HEK293 (cell line): ENCODE data around the gene THAP7.

Experiments
- CTCF ChIA-PET: fragments of 350-600 bp; formaldehyde crosslinking; extraction: SDS; loops from one replicate; lab custom pipeline; 2021; ENCODE audit warnings: antibody characterized with exemption; lab: Yijun Ruan, JAX
- POLR2A ChIA-PET: fragments of 300-600 bp; formaldehyde crosslinking; extraction: SDS; loops from one replicate; lab custom pipeline; 2020; ENCODE audit warnings: antibody characterized with exemption, inconsistent platforms; lab: Yijun Ruan, JAX
- H3K27ac ChIP-seq: fragments of 200-500 bp; sonication (Bioruptor generic); 2 replicates; pipeline ENCODE4 v1.5.1; 2014; ENCODE audit warnings: low read depth, low read length, control low read depth, inconsistent platforms; ENCODE audit errors: extremely low read depth
- H3K36me3 ChIP-seq, 2 experiments: fragments of 200-500 bp in 1 of 2; sonication (Bioruptor generic) in 1 of 2; 1 replicate in 1 of 2; 2 replicates in 1 of 2; pipeline ENCODE4 v1.5.1; 2014 to 2017; ENCODE audit warnings: inconsistent platforms in 2 of 2, low read length in 2 of 2; ENCODE audit not compliant: control insufficient read depth in 2 of 2, insufficient read depth in 1 of 2
- H3K4me1 ChIP-seq: fragments of 200-500 bp; sonication (Bioruptor generic); 2 replicates; pipeline ENCODE4 v1.5.1; 2014; ENCODE audit warnings: mild to moderate bottlenecking, low read length, inconsistent platforms; ENCODE audit not compliant: control insufficient read depth, insufficient read depth
- H3K4me3 ChIP-seq: 2 replicates; pipeline ENCODE4 v1.5.1; 2011; ENCODE audit warnings: low read depth, mild to moderate bottlenecking, control low read depth, low read length, moderate library complexity
- H3K9me3 ChIP-seq: fragments of 200-500 bp; sonication (Bioruptor generic); 2 replicates; pipeline ENCODE4 v1.5.1; 2014; ENCODE audit warnings: low read depth, low read length, inconsistent platforms; ENCODE audit not compliant: control insufficient read depth, insufficient read depth
- KLF16 ChIP-seq: fragments of 450-650 bp; formaldehyde crosslinking; IDR thresholded peaks from 2 replicates; pipeline ENCODE4 v1.5.1; 2017; ENCODE audit warnings: missing biosample characterization, missing genetic modification characterization
- WT1 ChIP-seq: fragments of 450-650 bp; formaldehyde crosslinking; IDR thresholded peaks from 2 replicates; pipeline ENCODE4 v1.5.1; 2016; ENCODE audit warnings: missing biosample characterization, missing genetic modification characterization
- YY2 ChIP-seq: fragments of 450-650 bp; formaldehyde crosslinking; IDR thresholded peaks from 2 replicates; pipeline ENCODE4 v1.5.1; 2016; ENCODE audit warnings: missing biosample characterization, missing genetic modification characterization
- ZBTB1 ChIP-seq: fragments of 450-650 bp; formaldehyde crosslinking; IDR thresholded peaks from 2 replicates; pipeline ENCODE4 v1.5.1; 2016; ENCODE audit warnings: missing biosample characterization, missing genetic modification characterization
- ZFP41 ChIP-seq: fragments of 450-650 bp; formaldehyde crosslinking; IDR thresholded peaks from 2 replicates; pipeline ENCODE4 v1.5.1; 2016; ENCODE audit warnings: missing biosample characterization, missing genetic modification characterization, borderline replicate concordance
- ZNF10 ChIP-seq: fragments of 450-650 bp; formaldehyde crosslinking; IDR thresholded peaks from 2 replicates; pipeline ENCODE4 v1.5.1; 2017; ENCODE audit warnings: missing biosample characterization, missing genetic modification characterization
- ZNF112 ChIP-seq: fragments of 450-650 bp; formaldehyde crosslinking; IDR thresholded peaks from 2 replicates; pipeline ENCODE4 v1.5.0; 2017; ENCODE audit warnings: missing biosample characterization, missing genetic modification characterization
- ZNF121 ChIP-seq: fragments of 450-650 bp; formaldehyde crosslinking; IDR thresholded peaks from 2 replicates; pipeline ENCODE4 v1.5.1; 2016; ENCODE audit warnings: missing biosample characterization, missing genetic modification characterization
- ZNF132 ChIP-seq: fragments of 450-650 bp; formaldehyde crosslinking; IDR thresholded peaks from 2 replicates; pipeline ENCODE4 v1.5.1; 2017; ENCODE audit warnings: missing biosample characterization, missing genetic modification characterization, borderline replicate concordance
- ZNF140 ChIP-seq: fragments of 450-650 bp; formaldehyde crosslinking; IDR thresholded peaks from 2 replicates; pipeline ENCODE4 v1.5.1; 2016; ENCODE audit warnings: missing biosample characterization, missing genetic modification characterization
- ZNF24 ChIP-seq: fragments of 450-650 bp; formaldehyde crosslinking; IDR thresholded peaks from 2 replicates; pipeline ENCODE4 v1.5.1; 2016; ENCODE audit warnings: missing biosample characterization, missing genetic modification characterization
- ZNF248 ChIP-seq: fragments of 450-650 bp; formaldehyde crosslinking; IDR thresholded peaks from 2 replicates; pipeline ENCODE4 v1.5.1; 2017; ENCODE audit warnings: missing biosample characterization, missing genetic modification characterization
- ZNF266 ChIP-seq: fragments of 450-650 bp; formaldehyde crosslinking; IDR thresholded peaks from 2 replicates; pipeline ENCODE4 v1.5.1; 2016; ENCODE audit warnings: missing biosample characterization, missing genetic modification characterization, low read depth
- ZNF366 ChIP-seq: fragments of 450-650 bp; formaldehyde crosslinking; conservative IDR thresholded peaks from 2 replicates; pipeline ENCODE4 v1.5.1; 2016; ENCODE audit warnings: missing biosample characterization, missing genetic modification characterization
- ZNF513 ChIP-seq: fragments of 450-650 bp; IDR thresholded peaks from 2 replicates; pipeline ENCODE4 v1.5.1; 2018; ENCODE audit warnings: missing biosample characterization, missing genetic modification characterization
- ZNF514 ChIP-seq: fragments of 450-650 bp; formaldehyde crosslinking; IDR thresholded peaks from 2 replicates; pipeline ENCODE4 v1.5.1; 2016; ENCODE audit warnings: missing biosample characterization, missing genetic modification characterization
- ZNF585B ChIP-seq: fragments of 450-650 bp; formaldehyde crosslinking; IDR thresholded peaks from 2 replicates; pipeline ENCODE4 v1.5.1; 2016; ENCODE audit warnings: missing biosample characterization, missing genetic modification characterization
- ZNF600 ChIP-seq: fragments of 450-650 bp; formaldehyde crosslinking; IDR thresholded peaks from 2 replicates; pipeline ENCODE4 v1.5.1; 2016; ENCODE audit warnings: missing biosample characterization, missing genetic modification characterization
- ZNF664 ChIP-seq: fragments of 450-650 bp; formaldehyde crosslinking; IDR thresholded peaks from 2 replicates; pipeline ENCODE4 v1.5.1; 2016; ENCODE audit warnings: missing biosample characterization, missing genetic modification characterization
- ZNF677 ChIP-seq: fragments of 450-650 bp; IDR thresholded peaks from 2 replicates; pipeline ENCODE4 v1.5.0; 2018; ENCODE audit warnings: missing biosample characterization, mild to moderate bottlenecking, missing genetic modification characterization, moderate library complexity
- ZNF76 ChIP-seq: fragments of 450-650 bp; formaldehyde crosslinking; IDR thresholded peaks from 2 replicates; pipeline ENCODE4; 2016; ENCODE audit warnings: low read depth, missing biosample characterization, missing genetic modification characterization, borderline replicate concordance
- ZNF837 ChIP-seq: fragments of 450-650 bp; formaldehyde crosslinking; IDR thresholded peaks from 2 replicates; pipeline ENCODE4 v1.5.1; 2016; ENCODE audit warnings: missing biosample characterization, missing genetic modification characterization
- ZSCAN4 ChIP-seq: fragments of 450-650 bp; formaldehyde crosslinking; IDR thresholded peaks from 2 replicates; pipeline ENCODE4 v1.5.1; 2017; ENCODE audit warnings: missing biosample characterization, missing genetic modification characterization
- TF ChIP-seq, protein P1 (sequence below): fragments of 450-650 bp; formaldehyde crosslinking; IDR thresholded peaks from 2 replicates; pipeline ENCODE4 v1.5.1; 2016; ENCODE audit warnings: missing biosample characterization, missing genetic modification characterization
- TF ChIP-seq, protein P2 (sequence below): sonication (generic); formaldehyde crosslinking; IDR thresholded peaks from 2 replicates; pipeline ENCODE4 v1.8.1; 2022; ENCODE audit warnings: mild to moderate bottlenecking, moderate library complexity, missing genetic modification reagents
- TF ChIP-seq, protein P3 (sequence below): fragments of 450-650 bp; formaldehyde crosslinking; IDR thresholded peaks from 2 replicates; pipeline ENCODE4 v1.5.1; 2017; ENCODE audit warnings: missing biosample characterization, missing genetic modification characterization
- TF ChIP-seq, protein P4 (sequence below): fragments of 450-650 bp; formaldehyde crosslinking; IDR thresholded peaks from 2 replicates; pipeline ENCODE4 v1.5.1; 2016; ENCODE audit warnings: missing biosample characterization, missing genetic modification characterization

THAP7 gene

GRCh38 chr22:21001601-21002325 lies at the start of gene THAP7:
THAP7 (minus strand) TSS chr22:21002118; CDS start chr22:21001911, 207 bp downstream.
- Histone ChIP-seq H3K27ac (peak within 1 kb of the TSS; percentile 65), H3K4me1 (no peaks in the 10 kb centered on the region), H3K36me3 (peaks cover 0 to 40% of the 10 kb centered on the region in 2 experiments; a peak in 1 of 3 replicates), H3K9me3 (no peaks in the 10 kb centered on the region), H3K4me3 (peak within 1 kb of the TSS; percentile 83)
- ChIA-PET CTCF (interaction anchor here (1.1 to 1.6 kb wide), 3 partner anchors 12 to 116 kb away, joined by 3 to 6 read pairs (median 3); no protein-coding TSS in a partner anchor), POLR2A (interaction anchor here (0.6 to 5.9 kb wide), 22 partner anchors 10 to 298 kb away, joined by 3 to 80 read pairs (median 4); partner anchors contain the start of genes CRKL, LZTR1 and P2RX6)
- no peak for TF ChIP-seq ZNF514
- TF ChIP-seq ZNF24 (tag by site-specific recombination), result no peak; the same call in none of the 2 replicates
- peak; percentile 87 for TF ChIP-seq YY2
- peak; percentile 93 for TF ChIP-seq ZNF76
- TF ChIP-seq ZBTB1 (tag by site-specific recombination), result no peak
- TF ChIP-seq ZNF585B (tag by site-specific recombination), result no peak
- TF ChIP-seq, protein P1, sequence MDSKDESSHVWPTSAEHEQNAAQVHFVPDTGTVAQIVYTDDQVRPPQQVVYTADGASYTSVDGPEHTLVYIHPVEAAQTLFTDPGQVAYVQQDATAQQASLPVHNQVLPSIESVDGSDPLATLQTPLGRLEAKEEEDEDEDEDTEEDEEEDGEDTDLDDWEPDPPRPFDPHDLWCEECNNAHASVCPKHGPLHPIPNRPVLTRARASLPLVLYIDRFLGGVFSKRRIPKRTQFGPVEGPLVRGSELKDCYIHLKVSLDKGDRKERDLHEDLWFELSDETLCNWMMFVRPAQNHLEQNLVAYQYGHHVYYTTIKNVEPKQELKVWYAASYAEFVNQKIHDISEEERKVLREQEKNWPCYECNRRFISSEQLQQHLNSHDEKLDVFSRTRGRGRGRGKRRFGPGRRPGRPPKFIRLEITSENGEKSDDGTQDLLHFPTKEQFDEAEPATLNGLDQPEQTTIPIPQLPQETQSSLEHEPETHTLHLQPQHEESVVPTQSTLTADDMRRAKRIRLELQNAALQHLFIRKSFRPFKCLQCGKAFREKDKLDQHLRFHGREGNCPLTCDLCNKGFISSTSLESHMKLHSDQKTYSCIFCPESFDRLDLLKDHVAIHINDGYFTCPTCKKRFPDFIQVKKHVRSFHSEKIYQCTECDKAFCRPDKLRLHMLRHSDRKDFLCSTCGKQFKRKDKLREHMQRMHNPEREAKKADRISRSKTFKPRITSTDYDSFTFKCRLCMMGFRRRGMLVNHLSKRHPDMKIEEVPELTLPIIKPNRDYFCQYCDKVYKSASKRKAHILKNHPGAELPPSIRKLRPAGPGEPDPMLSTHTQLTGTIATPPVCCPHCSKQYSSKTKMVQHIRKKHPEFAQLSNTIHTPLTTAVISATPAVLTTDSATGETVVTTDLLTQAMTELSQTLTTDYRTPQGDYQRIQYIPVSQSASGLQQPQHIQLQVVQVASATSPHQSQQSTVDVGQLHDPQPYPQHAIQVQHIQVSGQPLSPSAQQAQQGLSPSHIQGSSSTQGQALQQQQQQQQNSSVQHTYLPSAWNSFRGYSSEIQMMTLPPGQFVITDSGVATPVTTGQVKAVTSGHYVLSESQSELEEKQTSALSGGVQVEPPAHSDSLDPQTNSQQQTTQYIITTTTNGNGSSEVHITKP (tag by site-specific recombination), result peak; percentile 82
- no peak for TF ChIP-seq ZNF513
- no peak for TF ChIP-seq ZNF112 (tag by site-specific recombination)
- TF ChIP-seq ZNF664 (tag by site-specific recombination), result no peak
- TF ChIP-seq, protein P2, sequence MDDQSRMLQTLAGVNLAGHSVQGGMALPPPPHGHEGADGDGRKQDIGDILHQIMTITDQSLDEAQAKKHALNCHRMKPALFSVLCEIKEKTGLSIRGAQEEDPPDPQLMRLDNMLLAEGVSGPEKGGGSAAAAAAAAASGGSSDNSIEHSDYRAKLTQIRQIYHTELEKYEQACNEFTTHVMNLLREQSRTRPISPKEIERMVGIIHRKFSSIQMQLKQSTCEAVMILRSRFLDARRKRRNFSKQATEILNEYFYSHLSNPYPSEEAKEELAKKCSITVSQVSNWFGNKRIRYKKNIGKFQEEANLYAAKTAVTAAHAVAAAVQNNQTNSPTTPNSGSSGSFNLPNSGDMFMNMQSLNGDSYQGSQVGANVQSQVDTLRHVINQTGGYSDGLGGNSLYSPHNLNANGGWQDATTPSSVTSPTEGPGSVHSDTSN (CRISPR knock-in tag), result peak; percentile 68
- TF ChIP-seq ZSCAN4, result no peak
- TF ChIP-seq ZNF248 (tag by site-specific recombination), result no peak
- no peak for TF ChIP-seq ZNF266 (tag by site-specific recombination)
- no peak for TF ChIP-seq ZNF140 (tag by site-specific recombination)
- no peak for TF ChIP-seq ZFP41
- TF ChIP-seq, protein P3, sequence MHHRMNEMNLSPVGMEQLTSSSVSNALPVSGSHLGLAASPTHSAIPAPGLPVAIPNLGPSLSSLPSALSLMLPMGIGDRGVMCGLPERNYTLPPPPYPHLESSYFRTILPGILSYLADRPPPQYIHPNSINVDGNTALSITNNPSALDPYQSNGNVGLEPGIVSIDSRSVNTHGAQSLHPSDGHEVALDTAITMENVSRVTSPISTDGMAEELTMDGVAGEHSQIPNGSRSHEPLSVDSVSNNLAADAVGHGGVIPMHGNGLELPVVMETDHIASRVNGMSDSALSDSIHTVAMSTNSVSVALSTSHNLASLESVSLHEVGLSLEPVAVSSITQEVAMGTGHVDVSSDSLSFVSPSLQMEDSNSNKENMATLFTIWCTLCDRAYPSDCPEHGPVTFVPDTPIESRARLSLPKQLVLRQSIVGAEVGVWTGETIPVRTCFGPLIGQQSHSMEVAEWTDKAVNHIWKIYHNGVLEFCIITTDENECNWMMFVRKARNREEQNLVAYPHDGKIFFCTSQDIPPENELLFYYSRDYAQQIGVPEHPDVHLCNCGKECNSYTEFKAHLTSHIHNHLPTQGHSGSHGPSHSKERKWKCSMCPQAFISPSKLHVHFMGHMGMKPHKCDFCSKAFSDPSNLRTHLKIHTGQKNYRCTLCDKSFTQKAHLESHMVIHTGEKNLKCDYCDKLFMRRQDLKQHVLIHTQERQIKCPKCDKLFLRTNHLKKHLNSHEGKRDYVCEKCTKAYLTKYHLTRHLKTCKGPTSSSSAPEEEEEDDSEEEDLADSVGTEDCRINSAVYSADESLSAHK (tag by site-specific recombination), result no peak
- no peak for TF ChIP-seq ZNF837
- no peak for TF ChIP-seq ZNF121 (tag by site-specific recombination)
- no peak for TF ChIP-seq ZNF10 (tag by site-specific recombination)
- peak; percentile 15; the same call in 1 of the 2 replicates for TF ChIP-seq ZNF366 (tag by site-specific recombination)
- no peak for TF ChIP-seq ZNF677
- peak; percentile 38; the same call in 1 of the 2 replicates for TF ChIP-seq ZNF600 (tag by site-specific recombination)
- TF ChIP-seq, protein P4, sequence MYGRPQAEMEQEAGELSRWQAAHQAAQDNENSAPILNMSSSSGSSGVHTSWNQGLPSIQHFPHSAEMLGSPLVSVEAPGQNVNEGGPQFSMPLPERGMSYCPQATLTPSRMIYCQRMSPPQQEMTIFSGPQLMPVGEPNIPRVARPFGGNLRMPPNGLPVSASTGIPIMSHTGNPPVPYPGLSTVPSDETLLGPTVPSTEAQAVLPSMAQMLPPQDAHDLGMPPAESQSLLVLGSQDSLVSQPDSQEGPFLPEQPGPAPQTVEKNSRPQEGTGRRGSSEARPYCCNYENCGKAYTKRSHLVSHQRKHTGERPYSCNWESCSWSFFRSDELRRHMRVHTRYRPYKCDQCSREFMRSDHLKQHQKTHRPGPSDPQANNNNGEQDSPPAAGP (tag by site-specific recombination), result peak; percentile 85
- TF ChIP-seq WT1 (tag by site-specific recombination), result peak; percentile 63; the same call in 1 of the 2 replicates
- no peak for TF ChIP-seq ZNF132 (tag by site-specific recombination)
- peak; percentile 73 for TF ChIP-seq KLF16 (tag by site-specific recombination)
